H9 (cell line): ENCODE measurements around the gene SMS. TPM values are rescaled to one million over a fixed set of nuclear protein-coding genes. Genes with fewer than 3 reads are reported as not detected.

Source experiments
- DNase-seq: peaks from one replicate; pipeline ENCODE4 v3.0.0-alpha.2; 2017
- H2AFZ ChIP-seq: one replicate; pipeline ENCODE4 v1.6.1; 2013; ENCODE audit warnings: mild to moderate bottlenecking, low read length, control low read depth, moderate library complexity
- H2AK5ac ChIP-seq: 2 replicates; pipeline ENCODE4 v1.6.1; 2013; ENCODE audit warnings: low read length, control low read depth, mixed read lengths; ENCODE audit not compliant: insufficient read length
- H2BK120ac ChIP-seq: one replicate; pipeline ENCODE4 v1.6.1; 2013; ENCODE audit warnings: low read depth, mild to moderate bottlenecking, low read length, control low read depth, inconsistent platforms; ENCODE audit not compliant: poor library complexity, severe bottlenecking
- H2BK12ac ChIP-seq: 2 replicates; pipeline ENCODE4 v1.6.1; 2013; ENCODE audit warnings: low read length, control low read depth, mixed read lengths, low read depth; ENCODE audit not compliant: insufficient read length
- H2BK15ac ChIP-seq: 2 replicates; pipeline ENCODE4 v1.6.1; 2013; ENCODE audit warnings: low read depth, low read length, control low read depth
- H2BK20ac ChIP-seq: one replicate; pipeline ENCODE4 v1.6.1; 2013; ENCODE audit warnings: low read depth, mild to moderate bottlenecking, low read length, control low read depth, inconsistent platforms; ENCODE audit not compliant: poor library complexity, severe bottlenecking
- H2BK5ac ChIP-seq: 2 replicates; pipeline ENCODE4 v1.6.1; 2013; ENCODE audit warnings: low read length, control low read depth, mixed read lengths; ENCODE audit not compliant: insufficient read length
- H3K14ac ChIP-seq: 2 replicates; pipeline ENCODE4 v1.6.1; 2013; ENCODE audit warnings: low read length, control low read depth; ENCODE audit not compliant: insufficient read depth
- H3K18ac ChIP-seq: 2 replicates; pipeline ENCODE4 v1.6.1; 2013; ENCODE audit warnings: low read depth, mild to moderate bottlenecking, mixed read lengths, low read length, control low read depth; ENCODE audit not compliant: insufficient read length
- H3K23ac ChIP-seq: 2 replicates; pipeline ENCODE4 v1.6.1; 2013; ENCODE audit warnings: low read length, control low read depth, mixed read lengths, low read depth; ENCODE audit not compliant: insufficient read length
- H3K23me2 ChIP-seq: 2 replicates; pipeline ENCODE4 v1.6.1; 2013; ENCODE audit warnings: low read depth, mild to moderate bottlenecking, mixed read lengths, low read length, control low read depth; ENCODE audit not compliant: insufficient read length, poor library complexity, severe bottlenecking
- H3K27ac ChIP-seq: 2 replicates; pipeline ENCODE4 v1.5.1; 2013; ENCODE audit warnings: low read length, control low read depth, mixed read lengths, low read depth; ENCODE audit not compliant: insufficient read length
- H3K27me3 ChIP-seq: 2 replicates; pipeline ENCODE4 v1.6.1; 2013; ENCODE audit warnings: low read length, control low read depth, inconsistent platforms; ENCODE audit not compliant: insufficient read depth
- H3K4ac ChIP-seq: 2 replicates; pipeline ENCODE4 v1.6.1; 2013; ENCODE audit warnings: low read depth, mild to moderate bottlenecking, control low read depth, inconsistent platforms, low read length, moderate library complexity
- H3K4me1 ChIP-seq: 2 replicates; pipeline ENCODE4 v1.6.1; 2013; ENCODE audit warnings: low read length, control low read depth, inconsistent platforms; ENCODE audit not compliant: insufficient read depth
- H3K4me2 ChIP-seq: 2 replicates; pipeline ENCODE4 v1.6.1; 2013; ENCODE audit warnings: low read length, control low read depth, mixed read lengths; ENCODE audit not compliant: insufficient read length, insufficient read depth
- H3K56ac ChIP-seq: 2 replicates; pipeline ENCODE4 v1.6.1; 2013; ENCODE audit warnings: low read depth, mild to moderate bottlenecking, mixed read lengths, low read length, control low read depth; ENCODE audit not compliant: insufficient read length
- H3K79me1 ChIP-seq: 2 replicates; pipeline ENCODE4 v1.6.1; 2013; ENCODE audit warnings: low read depth, mild to moderate bottlenecking, moderate library complexity, low read length, control low read depth, inconsistent platforms; ENCODE audit not compliant: insufficient read depth, poor library complexity, severe bottlenecking
- H3K79me2 ChIP-seq: 2 replicates; pipeline ENCODE4 v1.6.1; 2013; ENCODE audit warnings: low read length, control low read depth, inconsistent platforms; ENCODE audit not compliant: insufficient read depth
- H3K9ac ChIP-seq: 2 replicates; pipeline ENCODE4 v1.6.1; 2013; ENCODE audit warnings: low read length, control low read depth, mixed read lengths; ENCODE audit not compliant: insufficient read length; ENCODE audit errors: extremely low read depth
- H3K9me3 ChIP-seq: one replicate; pipeline ENCODE4 v1.6.1; 2013; ENCODE audit warnings: low read depth, low read length, inconsistent platforms; ENCODE audit not compliant: control insufficient read depth
- H3T11ph ChIP-seq: one replicate; pipeline ENCODE4 v1.6.1; 2013; ENCODE audit warnings: mild to moderate bottlenecking, low read length, control low read depth, inconsistent platforms
- H4K20me1 ChIP-seq: one replicate; pipeline ENCODE4 v1.6.1; 2013; ENCODE audit not compliant: control insufficient read depth, insufficient read length, insufficient read depth
- H4K5ac ChIP-seq: 2 replicates; pipeline ENCODE4 v1.6.1; 2013; ENCODE audit warnings: low read depth, mild to moderate bottlenecking, mixed read lengths, low read length, control low read depth; ENCODE audit not compliant: insufficient read length
- H4K8ac ChIP-seq: replicated peaks from 2 replicates; pipeline ENCODE4 v1.6.1; 2013; ENCODE audit warnings: low read length, control low read depth, mixed read lengths, low read depth; ENCODE audit not compliant: insufficient read length
- H4K91ac ChIP-seq: 2 replicates; pipeline ENCODE4 v1.6.1; 2013; ENCODE audit warnings: low read depth, mild to moderate bottlenecking, moderate library complexity, mixed read lengths, low read length, control low read depth; ENCODE audit not compliant: insufficient read length
- H3K27ac Mint-ChIP-seq, 3 experiments: 2 replicates in 2 of 3; 3 replicates in 1 of 3; pipeline ENCODE4 v1.8.0; 2020 to 2021; ENCODE audit warnings: mixed read lengths in 3 of 3, mild to moderate bottlenecking in 1 of 3, moderate library complexity in 1 of 3
- H3K27me3 Mint-ChIP-seq: 2 replicates; pipeline ENCODE4 v1.8.0; 2021; ENCODE audit warnings: low read depth, mild to moderate bottlenecking, moderate library complexity, mixed read lengths
- H3K36me3 Mint-ChIP-seq, 3 experiments: 2 replicates in 2 of 3; 3 replicates in 1 of 3; pipeline ENCODE4 v1.8.0; 2020 to 2021; ENCODE audit warnings: low read depth in 3 of 3, mixed read lengths in 3 of 3; ENCODE audit not compliant: insufficient read depth in 1 of 3
- H3K4me1 Mint-ChIP-seq, 2 experiments: 2 replicates each; pipeline ENCODE4 v1.8.0; 2020; ENCODE audit warnings: mixed read lengths in 2 of 2
- H3K4me3 Mint-ChIP-seq, 2 experiments: 2 replicates in 1 of 2; 3 replicates in 1 of 2; pipeline ENCODE4 v1.8.0; 2020 to 2021; ENCODE audit warnings: mild to moderate bottlenecking in 2 of 2, mixed read lengths in 2 of 2, moderate library complexity in 1 of 2
- H3K9me3 Mint-ChIP-seq, 2 experiments: 2 replicates in 1 of 2; 3 replicates in 1 of 2; pipeline ENCODE4 v1.8.0; 2020; ENCODE audit warnings: mild to moderate bottlenecking in 2 of 2, mixed read lengths in 2 of 2, moderate library complexity in 1 of 2
- CTCF ChIP-seq: fragments of 200-600 bp; sonication (generic); conservative IDR thresholded peaks from 3 replicates; pipeline ENCODE4 v1.8.0; 2021; ENCODE audit warnings: antibody characterized with exemption, mild to moderate bottlenecking
- WGBS: extraction: QIAGEN DNeasy Blood & Tissue Kit; methylation state at CpG from one replicate; pipeline ENCODE4 v1.1.7; 2013; ENCODE audit warnings: missing lambda C conversion rate, low lambda C conversion rate, mixed read lengths; ENCODE audit not compliant: insufficient read length; ENCODE audit errors: extremely low coverage; 5-methylcytosine and 5-hydroxymethylcytosine counted together
- total RNA-seq: library from RNA; stranded (reverse); gene quantifications from 2 replicates; pipeline ENCODE4 v1.2.1, GENCODE V29; 2021

SMS gene
- total RNA-seq, 1 experiment from 2014 or later, result 415 TPM

GRCh38 chrX:21926527-21927278 is 13.8 kb upstream of the SMS start:
- H4K5ac ChIP-seq, result no peak overlapping the region
- H3K9me3 ChIP-seq, result no peaks in the 10 kb centered on the region
- H4K8ac ChIP-seq, result no peak overlapping the region
- DNase-seq, result no peak
- H2BK5ac ChIP-seq, result no peak overlapping the region
- no peak overlapping the region for H3K18ac ChIP-seq
- Mint-ChIP-seq H3K9me3 (peaks cover 0 to 17% of the 10 kb centered on the region in 2 experiments; a peak in 4 of 5 replicates), H3K27ac (peak overlapping the region; percentile 52 to 94 (median 92); a peak in 4 of 7 replicates), H3K4me1 (peaks cover 23 to 32% of the 10 kb centered on the region in 2 experiments), H3K36me3 (no peaks in the 10 kb centered on the region; a peak in 2 of 7 replicates), H3K4me3 (peak overlapping the region in 1 of 2 experiments; percentile 26; a peak in 1 of 5 replicates), H3K27me3 (no peaks in the 10 kb centered on the region)
- H3K4me1 ChIP-seq, result no peaks in the 10 kb centered on the region; the same call in 1 of the 2 replicates
- no peak overlapping the region for H3K9ac ChIP-seq
- H3K27me3 ChIP-seq, result no peaks in the 10 kb centered on the region
- H3K23me2 ChIP-seq, result no peaks in the 10 kb centered on the region
- no peak overlapping the region for H3T11ph ChIP-seq
- no peak overlapping the region for H3K4ac ChIP-seq
- H2BK120ac ChIP-seq, result no peak overlapping the region
- no peak overlapping the region for H4K91ac ChIP-seq
- no peak overlapping the region for H2BK15ac ChIP-seq
- no peaks in the 10 kb centered on the region for H3K79me2 ChIP-seq
- H3K79me1 ChIP-seq, result no peaks in the 10 kb centered on the region
- no peak overlapping the region for H2BK20ac ChIP-seq
- TF ChIP-seq CTCF, result no peak
- H2AFZ ChIP-seq, result no peak overlapping the region
- peak overlapping the region; percentile 30 for H3K4me2 ChIP-seq
- WGBS, result no CpG with 5 or more reads among the region's 6 CpGs
- H4K20me1 ChIP-seq, result no peaks in the 10 kb centered on the region
- no peak overlapping the region for H2BK12ac ChIP-seq
- no peak overlapping the region for H3K14ac ChIP-seq
- H3K27ac ChIP-seq, result peak overlapping the region; percentile 39
- H3K56ac ChIP-seq, result no peak overlapping the region
- no peak overlapping the region for H3K23ac ChIP-seq
- H2AK5ac ChIP-seq, result no peak overlapping the region
